ENCODE data around the gene CLCA2. TPM values are rescaled to one million over a fixed set of nuclear protein-coding genes. Genes with fewer than 3 reads are reported as not detected.

The CLCA2 gene
- total and polyA plus RNA-seq, 2 experiments from 2014 or later, result not detected

GRCh38 chr1:86499987-86500593, 76.1 kb downstream of the CLCA2 start:
- TF ChIP-seq ZNF462 (CRISPR knock-in tag; IDR thresholded peaks at IDR 0.05) (no peak), CTCF (conservative IDR thresholded peaks at IDR 0.05; ENCODE audit: low read depth in 2 of 2) (peak in 1 of 2 experiments; percentile 100), ETS1 (IDR thresholded peaks at IDR 0.05) (no peak)
- peak; percentile 93 for DNase-seq (ENCODE audit: low spot score)
- H4K20me1 ChIP-seq (replicated peaks; ENCODE audit: insufficient read depth), result no peaks in the 10 kb centered on the region
- H3F3A ChIP-seq (replicated peaks; ENCODE audit: low read depth), result peaks cover 4% of the 10 kb centered on the region; the same call in 1 of the 2 replicates
- H3K9me2 ChIP-seq (ENCODE audit: insufficient read depth), result no peaks in the 10 kb centered on the region
- H3K27me3 ChIP-seq (ENCODE audit: insufficient read depth), result no peaks in the 10 kb centered on the region
- H3K4me3 ChIP-seq, result no peak overlapping the region
- no peak overlapping the region for H3K4me3 Mint-ChIP-seq
- no peak overlapping the region for H3K4me2 ChIP-seq
- no peak overlapping the region for H3K27ac ChIP-seq (ENCODE audit: low read depth)
- H3K4me1 ChIP-seq (ENCODE audit: insufficient read depth), result peaks cover 13% of the 10 kb centered on the region; the same call in 1 of the 2 replicates
- H3K9me3 Mint-ChIP-seq, result peaks cover 8% of the 10 kb centered on the region
- H2AFZ ChIP-seq, result no peak overlapping the region
- H3K36me3 Mint-ChIP-seq (ENCODE audit: low read depth), result no peaks in the 10 kb centered on the region; the same call in 2 of the 3 replicates
- H3K79me2 ChIP-seq (replicated peaks; ENCODE audit: insufficient read depth), result no peaks in the 10 kb centered on the region
- no peak for ATAC-seq
- peaks cover 27% of the 10 kb centered on the region for H3K4me1 Mint-ChIP-seq
- no peaks in the 10 kb centered on the region for H3K36me3 ChIP-seq (ENCODE audit: insufficient read depth)
- H3K27ac Mint-ChIP-seq, result no peak overlapping the region
- peaks cover 2% of the 10 kb centered on the region for H3K27me3 Mint-ChIP-seq (ENCODE audit: insufficient read depth, low read depth, poor library complexity)

Data from GM23338 (cell line).